Stomach smooth muscle (tissue), 2 donors: ENCODE measurements around the gene PRKG2.

Experiments used
- H3K27ac ChIP-seq: one replicate; pipeline ENCODE4 v1.7.0; 2013; ENCODE audit warnings: mild to moderate bottlenecking, low read length, inconsistent platforms
- H3K27me3 ChIP-seq, 2 donors: one replicate each; pipeline ENCODE4 v1.7.0; 2013; ENCODE audit warnings: low read length in 2 of 2; ENCODE audit not compliant: insufficient read depth in 2 of 2, control insufficient read depth in 1 of 2
- H3K36me3 ChIP-seq, 2 donors: one replicate each; pipeline ENCODE4 v1.7.0; 2013; ENCODE audit warnings: low read length in 2 of 2; ENCODE audit not compliant: control insufficient read depth in 2 of 2, insufficient read depth in 2 of 2
- H3K4me1 ChIP-seq: one replicate; pipeline ENCODE4 v1.7.0; 2013; ENCODE audit warnings: low read length; ENCODE audit not compliant: control insufficient read depth, insufficient read depth
- H3K4me3 ChIP-seq, 2 donors: one replicate each; pipeline ENCODE4 v1.7.0; 2013; ENCODE audit warnings: low read length in 2 of 2
- H3K9ac ChIP-seq, 2 donors: one replicate each; pipeline ENCODE4 v1.7.0; 2013; ENCODE audit warnings: low read length in 2 of 2, mild to moderate bottlenecking in 1 of 2
- H3K9me3 ChIP-seq, 2 donors: one replicate each; pipeline ENCODE4 v1.7.0; 2013; ENCODE audit warnings: low read length in 2 of 2; ENCODE audit not compliant: control insufficient read depth in 2 of 2
- donor health status: healthy.
- donor health status: Pancreatic carcinoma.

Gene PRKG2

GRCh38 chr4:81102107-81102506 is 112.9 kb downstream of the PRKG2 start:
- Histone ChIP-seq H3K27me3 (no peaks in the 10 kb centered on the region), H3K9ac (no peak overlapping the region), H3K4me1 (no peaks in the 10 kb centered on the region), H3K4me3 (no peak overlapping the region), H3K36me3 (no peaks in the 10 kb centered on the region), H3K27ac (no peak overlapping the region), H3K9me3 (no peaks in the 10 kb centered on the region)

DNA sequence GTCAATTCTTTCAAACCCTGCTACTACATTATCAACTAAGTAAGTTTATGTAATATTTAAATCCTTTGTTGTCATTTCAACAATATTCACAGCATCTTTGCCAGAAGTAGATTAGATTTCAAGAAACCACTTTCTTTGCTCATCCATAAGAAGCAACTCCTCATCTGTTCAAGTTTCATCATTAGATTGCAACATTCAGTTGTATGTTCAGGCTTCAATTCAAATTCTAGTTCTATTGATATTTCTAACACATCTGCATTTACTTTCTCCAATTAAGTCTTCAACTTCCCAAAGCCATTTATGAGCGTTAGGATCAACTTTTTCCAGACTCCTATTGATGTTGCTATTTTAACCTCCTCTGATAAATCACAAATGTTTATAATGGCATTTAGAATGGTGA is 118.5 kb downstream of the PRKG2 start:
- H3K4me3 ChIP-seq: no peak overlapping the region
- H3K27ac ChIP-seq: no peak overlapping the region
- H3K9me3 ChIP-seq: no peaks in the 10 kb centered on the region
- no peaks in the 10 kb centered on the region for H3K36me3 ChIP-seq
- H3K4me1 ChIP-seq: no peaks in the 10 kb centered on the region
- no peak overlapping the region for H3K9ac ChIP-seq
- no peaks in the 10 kb centered on the region for H3K27me3 ChIP-seq

DNA sequence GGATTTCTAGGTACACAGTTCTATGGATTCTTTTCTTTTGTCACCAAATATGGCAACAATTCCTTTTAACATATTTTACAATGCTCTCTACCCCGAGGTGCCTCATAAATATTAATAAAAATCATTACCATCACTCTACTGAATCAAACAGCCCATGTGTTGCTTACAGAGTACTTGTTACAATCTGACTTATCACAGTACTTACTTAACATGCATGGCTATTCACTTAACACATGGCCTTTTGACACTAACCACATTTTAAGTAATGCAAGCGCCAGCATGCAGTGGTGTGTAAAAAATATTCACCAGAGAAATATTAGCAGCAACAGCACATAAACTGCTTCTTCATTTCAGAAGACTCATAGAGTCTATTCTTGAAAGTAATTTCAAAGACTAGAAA is 119.6 kb downstream of the PRKG2 start:
- Histone ChIP-seq H3K27me3 (no peaks in the 10 kb centered on the region), H3K27ac (no peak overlapping the region), H3K36me3 (no peaks in the 10 kb centered on the region), H3K4me3 (no peak overlapping the region), H3K4me1 (no peaks in the 10 kb centered on the region), H3K9me3 (no peaks in the 10 kb centered on the region), H3K9ac (no peak overlapping the region)

- Histone ChIP-seq H3K27ac (no peak overlapping the region), H3K9me3 (no peaks in the 10 kb centered on the region)
Observed at GRCh38 chr4:81093720-81094401, 121.2 kb downstream of the PRKG2 start.

GRCh38 chr4:81085979-81086378 is 129.0 kb downstream of the PRKG2 start:
- Histone ChIP-seq H3K9ac (no peak overlapping the region), H3K9me3 (no peaks in the 10 kb centered on the region), H3K4me3 (no peak overlapping the region), H3K36me3 (no peaks in the 10 kb centered on the region), H3K27ac (no peak overlapping the region), H3K27me3 (no peaks in the 10 kb centered on the region), H3K4me1 (no peaks in the 10 kb centered on the region)

More at GRCh38 chr4:81093720-81094401, 121.2 kb downstream of the PRKG2 start:
- no peak overlapping the region for H3K4me3 ChIP-seq
- no peaks in the 10 kb centered on the region for H3K36me3 ChIP-seq
- H3K4me1 ChIP-seq: no peaks in the 10 kb centered on the region
- no peaks in the 10 kb centered on the region for H3K27me3 ChIP-seq
- H3K9ac ChIP-seq: no peak overlapping the region

- Histone ChIP-seq H3K27ac (no peak overlapping the region), H3K4me3 (no peak overlapping the region), H3K9me3 (no peaks in the 10 kb centered on the region), H3K4me1 (no peaks in the 10 kb centered on the region), H3K9ac (no peak overlapping the region), H3K27me3 (no peaks in the 10 kb centered on the region), H3K36me3 (no peaks in the 10 kb centered on the region)
Observed at GRCh38 chr4:81085291-81085690, 129.7 kb downstream of the PRKG2 start.

- no peak overlapping the region for H3K4me3 ChIP-seq
- no peaks in the 10 kb centered on the region for H3K27me3 ChIP-seq
- no peak overlapping the region for H3K27ac ChIP-seq
- no peaks in the 10 kb centered on the region for H3K36me3 ChIP-seq
- no peaks in the 10 kb centered on the region for H3K4me1 ChIP-seq
- no peak overlapping the region for H3K9ac ChIP-seq
- no peaks in the 10 kb centered on the region for H3K9me3 ChIP-seq
Observed at GRCh38 chr4:81084634-81085033, 130.4 kb downstream of the PRKG2 start.

DNA sequence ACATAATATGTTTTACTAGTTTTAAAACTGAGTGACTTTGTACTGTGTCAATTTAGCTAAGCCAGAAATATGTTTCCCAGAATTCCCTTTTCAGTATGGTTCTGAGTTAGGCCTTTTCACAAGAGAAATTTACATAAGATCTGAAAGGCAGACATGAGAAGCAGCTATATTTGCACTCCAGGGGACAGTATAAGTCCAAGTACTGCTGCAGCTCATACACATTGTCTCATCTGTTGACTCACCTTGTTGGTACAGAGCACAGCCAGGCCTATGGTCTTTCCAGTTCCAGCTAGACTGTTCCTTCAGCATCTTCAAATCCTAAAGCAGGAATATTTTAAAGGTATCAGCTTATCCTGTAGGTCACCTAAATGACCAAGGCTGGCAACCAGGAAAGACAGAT is 131.0 kb downstream of the PRKG2 start:
- H3K36me3 ChIP-seq: no peaks in the 10 kb centered on the region
- no peak overlapping the region for H3K4me3 ChIP-seq
- no peaks in the 10 kb centered on the region for H3K9me3 ChIP-seq

GRCh38 chr4:81081156-81081555 is 133.9 kb downstream of the PRKG2 start:
- no peak overlapping the region for H3K9ac ChIP-seq
- no peaks in the 10 kb centered on the region for H3K36me3 ChIP-seq
- H3K9me3 ChIP-seq: no peaks in the 10 kb centered on the region
- no peaks in the 10 kb centered on the region for H3K27me3 ChIP-seq
- H3K4me3 ChIP-seq: no peak overlapping the region
- H3K4me1 ChIP-seq: no peaks in the 10 kb centered on the region
- no peak overlapping the region for H3K27ac ChIP-seq

More for the DNA sequence above, 131.0 kb downstream of the PRKG2 start:
- Histone ChIP-seq H3K27ac (no peak overlapping the region), H3K4me1 (no peaks in the 10 kb centered on the region), H3K27me3 (no peaks in the 10 kb centered on the region), H3K9ac (no peak overlapping the region)

DNA sequence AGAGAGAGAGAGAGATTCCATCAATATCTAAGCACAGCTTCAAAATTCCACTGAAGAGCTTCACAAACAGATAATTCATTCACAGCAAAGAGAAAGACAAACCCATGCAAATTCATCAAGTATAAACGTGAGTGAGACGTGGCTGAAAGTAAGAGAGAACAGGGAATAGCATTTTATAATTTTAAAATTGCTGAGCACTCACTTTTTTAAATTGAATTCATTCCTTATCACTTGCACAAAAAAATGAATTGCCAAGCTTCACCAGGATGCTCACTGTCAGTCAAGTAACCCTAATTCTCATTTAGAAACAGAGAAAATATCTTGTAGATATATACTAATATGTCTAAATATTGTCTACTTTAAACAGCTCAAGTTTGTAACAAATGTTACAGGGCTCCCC is 144.0 kb downstream of the PRKG2 start:
- H3K27ac ChIP-seq: no peak overlapping the region
- H3K27me3 ChIP-seq: no peaks in the 10 kb centered on the region
- H3K9ac ChIP-seq: no peak overlapping the region
- no peaks in the 10 kb centered on the region for H3K9me3 ChIP-seq
- H3K4me1 ChIP-seq: peaks cover 7% of the 10 kb centered on the region
- H3K4me3 ChIP-seq: no peak overlapping the region
- no peaks in the 10 kb centered on the region for H3K36me3 ChIP-seq

GRCh38 chr4:81069706-81070331 is 145.2 kb downstream of the PRKG2 start:
- Histone ChIP-seq H3K9ac (no peak overlapping the region), H3K9me3 (no peaks in the 10 kb centered on the region), H3K36me3 (no peaks in the 10 kb centered on the region), H3K4me3 (no peak overlapping the region), H3K27ac (no peak overlapping the region), H3K4me1 (peaks cover 7% of the 10 kb centered on the region), H3K27me3 (no peaks in the 10 kb centered on the region)
